ENCODE results near the gene CDH8.

DNA sequence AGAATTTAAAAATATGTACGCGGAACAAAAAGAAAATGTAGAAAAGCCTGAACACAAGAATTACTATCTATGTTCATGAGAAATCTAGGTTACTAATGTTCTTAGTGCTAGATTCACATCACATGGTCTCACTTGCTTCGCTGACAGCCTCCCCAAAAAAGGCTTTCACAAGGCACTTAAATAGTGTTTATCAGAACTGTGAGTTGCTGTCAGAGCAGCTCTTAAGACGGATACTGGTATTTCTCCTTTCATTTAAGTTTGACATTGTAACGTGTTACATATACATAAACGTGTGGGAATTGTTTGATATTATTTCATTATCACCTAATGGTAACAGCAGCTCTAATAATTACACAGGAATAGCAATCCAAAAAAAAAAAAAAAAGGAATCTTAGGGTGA is 150.9 kb downstream of the CDH8 start:
- TF ChIP-seq POLR2A (IDR thresholded peaks at IDR 0.05): no peak
- TF ChIP-seq, protein P1, sequence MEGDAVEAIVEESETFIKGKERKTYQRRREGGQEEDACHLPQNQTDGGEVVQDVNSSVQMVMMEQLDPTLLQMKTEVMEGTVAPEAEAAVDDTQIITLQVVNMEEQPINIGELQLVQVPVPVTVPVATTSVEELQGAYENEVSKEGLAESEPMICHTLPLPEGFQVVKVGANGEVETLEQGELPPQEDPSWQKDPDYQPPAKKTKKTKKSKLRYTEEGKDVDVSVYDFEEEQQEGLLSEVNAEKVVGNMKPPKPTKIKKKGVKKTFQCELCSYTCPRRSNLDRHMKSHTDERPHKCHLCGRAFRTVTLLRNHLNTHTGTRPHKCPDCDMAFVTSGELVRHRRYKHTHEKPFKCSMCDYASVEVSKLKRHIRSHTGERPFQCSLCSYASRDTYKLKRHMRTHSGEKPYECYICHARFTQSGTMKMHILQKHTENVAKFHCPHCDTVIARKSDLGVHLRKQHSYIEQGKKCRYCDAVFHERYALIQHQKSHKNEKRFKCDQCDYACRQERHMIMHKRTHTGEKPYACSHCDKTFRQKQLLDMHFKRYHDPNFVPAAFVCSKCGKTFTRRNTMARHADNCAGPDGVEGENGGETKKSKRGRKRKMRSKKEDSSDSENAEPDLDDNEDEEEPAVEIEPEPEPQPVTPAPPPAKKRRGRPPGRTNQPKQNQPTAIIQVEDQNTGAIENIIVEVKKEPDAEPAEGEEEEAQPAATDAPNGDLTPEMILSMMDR (IDR thresholded peaks at IDR 0.05): no peak
- TF ChIP-seq EP300 (IDR thresholded peaks at IDR 0.05): no peak
